ENCODE data around the gene HACL1. TPM values are rescaled to one million over a fixed set of nuclear protein-coding genes. Genes with fewer than 3 reads are reported as not detected.

HACL1 gene
- total RNA-seq, 4 donors from 2014 or later = 18.5 to 93.0 (median 25.7) TPM

Other genes starting within 250 kb of the HACL1 start
- 10 to 100 TPM in 3 of 4 donors, 1 to 10 TPM in 1; 2.0 to 61.7 (median 25.9) TPM for gene METTL6, start 174.0 kb downstream of the HACL1 start, total RNA-seq
- gene EAF1, start 174.0 kb downstream of the HACL1 start, total RNA-seq = 10 to 100 TPM in 3 of 4 donors, 1 to 10 TPM in 1; 2.3 to 18.3 (median 15.6) TPM
- 10 to 100 TPM in 1 of 4 donors, 1 to 10 TPM in 3; 2.6 to 21.3 (median 4.0) TPM for gene COLQ, start 79.9 kb downstream of the HACL1 start, total RNA-seq
- 10 to 100 TPM in 3 of 4 donors, 1 to 10 TPM in 1; 6.5 to 31.3 (median 21.5) TPM for gene BTD, start 176 bp upstream of the HACL1 start, total RNA-seq
- gene ANKRD28, start 196.4 kb upstream of the HACL1 start, total RNA-seq = 10 to 100 TPM; 20.0 to 86.8 (median 37.6) TPM

Data from uterus (tissue), 4 donors.